Liver (tissue), 3 donors: Measurements from ENCODE around the gene ZNF484.

ENCODE experiments used
- EGR1 ChIP-seq, 2 donors: IDR thresholded peaks; 2 replicates each; pipeline ENCODE4 v1.6.1; 2016 to 2018; ENCODE audit warnings: antibody characterized with exemption in 2 of 2, low read depth in 2 of 2
- GABPA ChIP-seq, 2 donors: IDR thresholded peaks in 1 of 2; conservative IDR thresholded peaks in 1 of 2; 2 replicates each; pipeline ENCODE4 v1.6.1; 2016; ENCODE audit warnings: antibody characterized with exemption in 2 of 2, mild to moderate bottlenecking in 1 of 2, moderate library complexity in 1 of 2
- SP1 ChIP-seq: IDR thresholded peaks from 2 replicates; pipeline ENCODE4 v1.6.1; 2018; ENCODE audit warnings: antibody characterized with exemption, mild to moderate bottlenecking
- TAF1 ChIP-seq: conservative IDR thresholded peaks from 2 replicates; pipeline ENCODE4 v1.6.1; 2016; ENCODE audit warnings: antibody characterized with exemption, mild to moderate bottlenecking
- YY1 ChIP-seq: IDR thresholded peaks from 2 replicates; pipeline ENCODE4 v1.6.1; 2016; ENCODE audit warnings: antibody characterized with exemption, mild to moderate bottlenecking
- TF ChIP-seq, protein P1 (sequence below): fragments of 150-350 bp; IDR thresholded peaks from 2 replicates; pipeline ENCODE4 v1.5.1; 2017; ENCODE audit warnings: improper control_type of control experiment, low read depth, low read length; ENCODE audit not compliant: missing input control
- TF ChIP-seq, protein P2 (sequence below): IDR thresholded peaks from 2 replicates; pipeline ENCODE4 v1.6.1; 2016; ENCODE audit warnings: antibody characterized with exemption
- TF ChIP-seq, protein P3 (sequence below): IDR thresholded peaks from 2 replicates; pipeline ENCODE4 v1.6.1; 2016; ENCODE audit warnings: antibody characterized with exemption
- TF ChIP-seq, protein P4 (sequence below): IDR thresholded peaks from 2 replicates; pipeline ENCODE4 v1.6.1; 2016; ENCODE audit warnings: antibody characterized with exemption, mild to moderate bottlenecking
- TF ChIP-seq, protein P5 (sequence below): IDR thresholded peaks from 2 replicates; pipeline ENCODE4 v1.6.1; 2016; ENCODE audit warnings: antibody characterized with exemption
- donor health status: healthy.
- donor health status: healthy.

DNA sequence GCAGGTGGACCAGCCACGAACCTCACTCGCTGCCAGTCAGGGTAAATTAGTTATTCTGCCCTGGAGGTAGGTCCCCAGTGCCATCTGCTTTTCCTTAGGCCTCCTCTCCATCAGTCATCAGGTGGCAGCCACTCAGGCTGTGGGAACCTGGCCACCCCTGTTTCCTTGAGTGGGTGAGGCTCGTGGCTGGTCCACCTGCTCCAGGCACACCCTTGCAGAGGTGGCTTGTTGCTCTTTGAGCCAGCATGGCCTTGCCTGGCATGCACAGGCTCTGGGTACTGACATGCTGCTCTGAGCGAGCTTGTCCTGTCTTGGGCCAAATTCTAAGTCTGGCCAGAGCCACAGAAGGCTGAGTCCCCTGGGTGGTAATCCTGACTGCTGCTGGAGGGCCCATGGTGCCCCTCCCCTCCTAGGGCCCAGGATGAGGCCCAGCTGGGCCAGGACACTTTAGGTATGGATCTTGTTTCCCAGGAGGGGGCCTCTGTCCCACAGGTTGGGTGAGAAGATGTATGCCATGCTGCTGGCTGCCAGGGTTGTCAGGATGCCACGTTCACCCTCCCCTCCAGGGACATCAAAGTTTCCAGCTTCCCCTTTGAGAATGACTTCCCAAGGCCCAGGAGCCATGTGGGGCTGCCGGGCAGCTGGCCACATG lies 17.0 kb upstream of the ZNF484 start:
- TF ChIP-seq, protein P1, sequence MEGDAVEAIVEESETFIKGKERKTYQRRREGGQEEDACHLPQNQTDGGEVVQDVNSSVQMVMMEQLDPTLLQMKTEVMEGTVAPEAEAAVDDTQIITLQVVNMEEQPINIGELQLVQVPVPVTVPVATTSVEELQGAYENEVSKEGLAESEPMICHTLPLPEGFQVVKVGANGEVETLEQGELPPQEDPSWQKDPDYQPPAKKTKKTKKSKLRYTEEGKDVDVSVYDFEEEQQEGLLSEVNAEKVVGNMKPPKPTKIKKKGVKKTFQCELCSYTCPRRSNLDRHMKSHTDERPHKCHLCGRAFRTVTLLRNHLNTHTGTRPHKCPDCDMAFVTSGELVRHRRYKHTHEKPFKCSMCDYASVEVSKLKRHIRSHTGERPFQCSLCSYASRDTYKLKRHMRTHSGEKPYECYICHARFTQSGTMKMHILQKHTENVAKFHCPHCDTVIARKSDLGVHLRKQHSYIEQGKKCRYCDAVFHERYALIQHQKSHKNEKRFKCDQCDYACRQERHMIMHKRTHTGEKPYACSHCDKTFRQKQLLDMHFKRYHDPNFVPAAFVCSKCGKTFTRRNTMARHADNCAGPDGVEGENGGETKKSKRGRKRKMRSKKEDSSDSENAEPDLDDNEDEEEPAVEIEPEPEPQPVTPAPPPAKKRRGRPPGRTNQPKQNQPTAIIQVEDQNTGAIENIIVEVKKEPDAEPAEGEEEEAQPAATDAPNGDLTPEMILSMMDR: no peak
- TF ChIP-seq EGR1 (IDR thresholded peaks at IDR 0.05; ENCODE audit: low read depth in 2 of 2) (no peak), YY1 (no peak), TAF1 (no peak), SP1 (no peak), GABPA (IDR thresholded peaks at IDR 0.05 in 1 of 2, conservative IDR thresholded peaks at IDR 0.05 in 1 of 2) (no peak)
- TF ChIP-seq, protein P2, sequence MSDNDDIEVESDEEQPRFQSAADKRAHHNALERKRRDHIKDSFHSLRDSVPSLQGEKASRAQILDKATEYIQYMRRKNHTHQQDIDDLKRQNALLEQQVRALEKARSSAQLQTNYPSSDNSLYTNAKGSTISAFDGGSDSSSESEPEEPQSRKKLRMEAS: no peak
- TF ChIP-seq, protein P3, sequence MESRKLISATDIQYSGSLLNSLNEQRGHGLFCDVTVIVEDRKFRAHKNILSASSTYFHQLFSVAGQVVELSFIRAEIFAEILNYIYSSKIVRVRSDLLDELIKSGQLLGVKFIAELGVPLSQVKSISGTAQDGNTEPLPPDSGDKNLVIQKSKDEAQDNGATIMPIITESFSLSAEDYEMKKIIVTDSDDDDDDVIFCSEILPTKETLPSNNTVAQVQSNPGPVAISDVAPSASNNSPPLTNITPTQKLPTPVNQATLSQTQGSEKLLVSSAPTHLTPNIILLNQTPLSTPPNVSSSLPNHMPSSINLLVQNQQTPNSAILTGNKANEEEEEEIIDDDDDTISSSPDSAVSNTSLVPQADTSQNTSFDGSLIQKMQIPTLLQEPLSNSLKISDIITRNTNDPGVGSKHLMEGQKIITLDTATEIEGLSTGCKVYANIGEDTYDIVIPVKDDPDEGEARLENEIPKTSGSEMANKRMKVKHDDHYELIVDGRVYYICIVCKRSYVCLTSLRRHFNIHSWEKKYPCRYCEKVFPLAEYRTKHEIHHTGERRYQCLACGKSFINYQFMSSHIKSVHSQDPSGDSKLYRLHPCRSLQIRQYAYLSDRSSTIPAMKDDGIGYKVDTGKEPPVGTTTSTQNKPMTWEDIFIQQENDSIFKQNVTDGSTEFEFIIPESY: no peak
- TF ChIP-seq, protein P4, sequence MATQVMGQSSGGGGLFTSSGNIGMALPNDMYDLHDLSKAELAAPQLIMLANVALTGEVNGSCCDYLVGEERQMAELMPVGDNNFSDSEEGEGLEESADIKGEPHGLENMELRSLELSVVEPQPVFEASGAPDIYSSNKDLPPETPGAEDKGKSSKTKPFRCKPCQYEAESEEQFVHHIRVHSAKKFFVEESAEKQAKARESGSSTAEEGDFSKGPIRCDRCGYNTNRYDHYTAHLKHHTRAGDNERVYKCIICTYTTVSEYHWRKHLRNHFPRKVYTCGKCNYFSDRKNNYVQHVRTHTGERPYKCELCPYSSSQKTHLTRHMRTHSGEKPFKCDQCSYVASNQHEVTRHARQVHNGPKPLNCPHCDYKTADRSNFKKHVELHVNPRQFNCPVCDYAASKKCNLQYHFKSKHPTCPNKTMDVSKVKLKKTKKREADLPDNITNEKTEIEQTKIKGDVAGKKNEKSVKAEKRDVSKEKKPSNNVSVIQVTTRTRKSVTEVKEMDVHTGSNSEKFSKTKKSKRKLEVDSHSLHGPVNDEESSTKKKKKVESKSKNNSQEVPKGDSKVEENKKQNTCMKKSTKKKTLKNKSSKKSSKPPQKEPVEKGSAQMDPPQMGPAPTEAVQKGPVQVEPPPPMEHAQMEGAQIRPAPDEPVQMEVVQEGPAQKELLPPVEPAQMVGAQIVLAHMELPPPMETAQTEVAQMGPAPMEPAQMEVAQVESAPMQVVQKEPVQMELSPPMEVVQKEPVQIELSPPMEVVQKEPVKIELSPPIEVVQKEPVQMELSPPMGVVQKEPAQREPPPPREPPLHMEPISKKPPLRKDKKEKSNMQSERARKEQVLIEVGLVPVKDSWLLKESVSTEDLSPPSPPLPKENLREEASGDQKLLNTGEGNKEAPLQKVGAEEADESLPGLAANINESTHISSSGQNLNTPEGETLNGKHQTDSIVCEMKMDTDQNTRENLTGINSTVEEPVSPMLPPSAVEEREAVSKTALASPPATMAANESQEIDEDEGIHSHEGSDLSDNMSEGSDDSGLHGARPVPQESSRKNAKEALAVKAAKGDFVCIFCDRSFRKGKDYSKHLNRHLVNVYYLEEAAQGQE: no peak
- TF ChIP-seq, protein P5, sequence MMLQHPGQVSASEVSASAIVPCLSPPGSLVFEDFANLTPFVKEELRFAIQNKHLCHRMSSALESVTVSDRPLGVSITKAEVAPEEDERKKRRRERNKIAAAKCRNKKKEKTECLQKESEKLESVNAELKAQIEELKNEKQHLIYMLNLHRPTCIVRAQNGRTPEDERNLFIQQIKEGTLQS: no peak
